K562 treated with DMSO at 1 percent for 48 hours (cell line): ENCODE measurements around the gene KPNB1. TPM values are rescaled to one million over a fixed set of nuclear protein-coding genes. Genes with fewer than 3 reads are reported as not detected.

Experiments
- total RNA-seq: library from RNA; unstranded; fragments of 300-600 nt; gene quantifications from 2 replicates; pipeline ENCODE4 v1.2.3, GENCODE V29; 2022; ENCODE audit warnings: low replicate concordance; ENCODE audit errors: extremely low read depth

The KPNB1 gene
- 125 TPM in 1 of 2 replicates, not detected in the other for total RNA-seq

GRCh38 chr17:47649153-47649971 is at the start of gene KPNB1:
TSS of gene KPNB1 (plus strand) at chr17:47649919. CDS start at chr17:47650245, 326 bp downstream.

GRCh38 chr17:47693731-47694580 is 44.2 kb downstream of the KPNB1 start, which contains the start of gene TBKBP1:
TSS of gene TBKBP1 (plus strand) at chr17:47694161. CDS start at chr17:47696113, 1,952 bp downstream.

GRCh38 chr17:47733047-47733673 is 83.4 kb downstream of the KPNB1 start, which contains the start of gene TBX21:
TSS of gene TBX21 (plus strand) at chr17:47733236. CDS start at chr17:47733455, 219 bp downstream.

Other genes starting within 250 kb of the KPNB1 start
- gene NPEPPS, start 118.8 kb upstream of the KPNB1 start, total RNA-seq, result not detected in 2 replicates
- gene TBKBP1, start 44.2 kb downstream of the KPNB1 start, total RNA-seq, result not detected in 2 replicates
- gene TBX21, start 83.3 kb downstream of the KPNB1 start, total RNA-seq, result not detected in 2 replicates
- gene OSBPL7, start 171.9 kb downstream of the KPNB1 start, total RNA-seq, result not detected in 2 replicates
- not detected in 2 replicates for gene MRPL10, start 181.6 kb downstream of the KPNB1 start, total RNA-seq
- gene LRRC46, start 181.8 kb downstream of the KPNB1 start, total RNA-seq, result not detected in 2 replicates
- gene SCRN2, start 191.4 kb downstream of the KPNB1 start, total RNA-seq, result not detected in 2 replicates
- not detected in 2 replicates for gene SP6, start 201.2 kb downstream of the KPNB1 start, total RNA-seq
- not detected in 2 replicates for gene SP2, start 246.3 kb downstream of the KPNB1 start, total RNA-seq